NB4 (cell line): ENCODE measurements around the gene THSD4.

Experiments used
- DNase-seq: peaks from one replicate; pipeline ENCODE4 v3.0.0; 2010; ENCODE audit warnings: low read depth
- H3K4me3 ChIP-seq: one replicate; pipeline ENCODE4 v1.5.1; 2011; ENCODE audit warnings: mild to moderate bottlenecking, low read depth, low read length, moderate library complexity
- MYC ChIP-seq: IDR thresholded peaks from 2 replicates; pipeline ENCODE4 v1.6.1; 2011; ENCODE audit warnings: low read depth, low read length
- POLR2A ChIP-seq: IDR thresholded peaks from 2 replicates; pipeline ENCODE4 v1.6.1; 2011; ENCODE audit warnings: mild to moderate bottlenecking; ENCODE audit not compliant: insufficient read length; ENCODE audit errors: extremely low read depth
- TF ChIP-seq, protein P1 (sequence below): IDR thresholded peaks from 2 replicates; pipeline ENCODE4 v1.6.1; 2011; ENCODE audit warnings: low read depth, low read length
- TF ChIP-seq, protein P2 (sequence below): IDR thresholded peaks from one replicate; pipeline ENCODE4 v1.5.1; 2012; ENCODE audit warnings: low read depth, low read length

The THSD4 gene

DNA sequence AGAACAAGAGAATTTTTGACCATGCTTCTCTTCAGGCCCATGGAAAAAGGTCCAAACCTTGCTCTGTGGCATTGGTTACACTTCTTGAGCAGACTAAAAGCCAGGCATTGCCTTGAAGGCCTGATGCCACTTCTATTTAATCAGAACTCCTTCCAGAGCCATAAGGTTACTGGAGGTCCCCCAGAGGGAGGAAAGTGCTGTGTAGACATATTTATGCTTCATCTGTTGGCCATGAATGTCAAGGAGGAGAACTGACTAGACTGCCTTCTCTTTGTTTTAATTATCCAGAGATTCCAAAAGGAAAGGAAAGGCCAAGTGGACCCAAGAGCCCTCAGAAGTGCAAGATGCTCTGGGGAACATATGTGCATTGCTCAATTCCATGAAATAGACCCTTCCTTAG is 402.5 kb downstream of the THSD4 start:
- DNase-seq: no peak
- TF ChIP-seq MYC: no peak
- TF ChIP-seq, protein P1, sequence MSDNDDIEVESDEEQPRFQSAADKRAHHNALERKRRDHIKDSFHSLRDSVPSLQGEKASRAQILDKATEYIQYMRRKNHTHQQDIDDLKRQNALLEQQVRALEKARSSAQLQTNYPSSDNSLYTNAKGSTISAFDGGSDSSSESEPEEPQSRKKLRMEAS: no peak
- no peak for TF ChIP-seq POLR2A
- TF ChIP-seq, protein P2, sequence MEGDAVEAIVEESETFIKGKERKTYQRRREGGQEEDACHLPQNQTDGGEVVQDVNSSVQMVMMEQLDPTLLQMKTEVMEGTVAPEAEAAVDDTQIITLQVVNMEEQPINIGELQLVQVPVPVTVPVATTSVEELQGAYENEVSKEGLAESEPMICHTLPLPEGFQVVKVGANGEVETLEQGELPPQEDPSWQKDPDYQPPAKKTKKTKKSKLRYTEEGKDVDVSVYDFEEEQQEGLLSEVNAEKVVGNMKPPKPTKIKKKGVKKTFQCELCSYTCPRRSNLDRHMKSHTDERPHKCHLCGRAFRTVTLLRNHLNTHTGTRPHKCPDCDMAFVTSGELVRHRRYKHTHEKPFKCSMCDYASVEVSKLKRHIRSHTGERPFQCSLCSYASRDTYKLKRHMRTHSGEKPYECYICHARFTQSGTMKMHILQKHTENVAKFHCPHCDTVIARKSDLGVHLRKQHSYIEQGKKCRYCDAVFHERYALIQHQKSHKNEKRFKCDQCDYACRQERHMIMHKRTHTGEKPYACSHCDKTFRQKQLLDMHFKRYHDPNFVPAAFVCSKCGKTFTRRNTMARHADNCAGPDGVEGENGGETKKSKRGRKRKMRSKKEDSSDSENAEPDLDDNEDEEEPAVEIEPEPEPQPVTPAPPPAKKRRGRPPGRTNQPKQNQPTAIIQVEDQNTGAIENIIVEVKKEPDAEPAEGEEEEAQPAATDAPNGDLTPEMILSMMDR: no peak
- no peak overlapping the region for H3K4me3 ChIP-seq

DNA sequence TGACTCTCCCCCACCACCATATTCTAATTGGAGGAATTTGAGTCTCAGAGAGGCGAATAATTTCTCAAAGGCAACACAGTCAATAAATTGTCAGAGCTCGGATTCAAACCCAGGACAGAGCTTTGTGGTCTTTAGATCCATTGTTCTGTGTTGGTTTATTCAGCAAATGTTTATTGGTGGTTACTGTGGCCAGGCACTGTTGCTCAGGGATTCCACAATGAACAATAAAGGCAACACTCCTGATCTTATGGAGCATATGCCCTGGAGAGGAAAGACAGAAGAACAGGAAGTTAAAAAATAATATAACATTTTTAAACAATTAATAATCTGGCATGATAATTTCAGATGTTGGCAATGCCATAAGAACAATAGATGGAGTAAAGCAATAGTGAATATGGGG is 403.4 kb downstream of the THSD4 start:
- TF ChIP-seq, protein P2: no peak
- TF ChIP-seq POLR2A (no peak), MYC (no peak)
- TF ChIP-seq, protein P1: no peak
- H3K4me3 ChIP-seq: no peak overlapping the region
- DNase-seq: no peak

DNA sequence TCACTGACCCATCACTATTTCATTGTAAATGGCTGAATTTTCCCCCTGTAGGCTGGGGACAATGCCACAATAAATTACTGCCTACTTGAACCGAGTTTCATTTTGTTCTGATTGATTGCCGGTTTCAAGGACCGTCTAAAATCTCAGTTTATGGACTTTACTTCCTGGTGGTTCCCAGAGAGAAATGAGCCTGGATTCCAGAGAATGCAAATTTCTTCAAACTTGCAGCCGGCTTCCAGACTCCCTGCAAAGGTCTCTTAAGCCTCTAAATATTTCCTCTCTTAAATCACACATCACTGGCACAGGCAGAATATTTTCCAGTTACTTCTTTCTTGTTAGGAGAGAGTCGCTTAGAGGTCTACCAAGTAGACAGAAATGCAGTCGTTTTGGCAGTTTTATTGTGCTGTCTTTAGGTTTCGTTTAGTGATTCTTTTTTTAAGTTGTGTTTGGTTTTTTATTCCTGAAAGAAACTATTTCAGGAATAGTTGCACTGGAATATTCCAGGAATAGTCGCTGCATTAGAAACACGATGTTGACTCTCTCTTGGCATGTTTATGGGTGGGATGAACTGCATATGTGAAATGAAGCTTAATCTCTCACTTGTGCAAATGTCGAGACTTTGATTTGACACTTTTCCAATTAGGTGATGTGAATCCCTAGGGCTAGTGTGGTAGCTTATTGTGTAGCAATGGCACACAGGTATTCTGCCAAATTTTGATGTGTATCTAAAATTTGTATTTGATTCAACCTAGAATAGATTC is 411.0 kb downstream of the THSD4 start:
- no peak overlapping the region for H3K4me3 ChIP-seq
- TF ChIP-seq MYC (no peak), POLR2A (no peak)
- TF ChIP-seq, protein P2: no peak
- TF ChIP-seq, protein P1: no peak
- no peak for DNase-seq

DNA sequence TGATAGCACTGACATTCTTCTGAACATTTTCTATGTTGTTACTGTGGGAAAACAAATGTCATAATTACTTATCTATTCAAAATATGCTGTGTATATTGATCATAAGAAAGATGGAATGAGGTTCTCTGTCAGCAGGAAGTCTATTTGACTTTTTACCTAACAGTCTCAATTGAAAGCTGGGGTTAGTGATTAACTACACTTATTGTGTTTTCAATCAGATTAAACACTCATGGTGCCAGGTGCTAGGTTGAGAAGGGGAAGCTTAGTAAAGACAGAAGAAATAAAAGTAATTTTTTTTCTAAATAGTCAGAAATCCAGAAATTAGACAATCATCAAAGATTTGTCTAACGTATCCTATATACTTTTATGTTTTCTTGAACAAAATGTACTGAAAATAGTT is 414.1 kb downstream of the THSD4 start:
- no peak overlapping the region for H3K4me3 ChIP-seq
- TF ChIP-seq MYC (no peak), POLR2A (no peak)
- TF ChIP-seq, protein P2: no peak
- TF ChIP-seq, protein P1: no peak
- DNase-seq: no peak

DNA sequence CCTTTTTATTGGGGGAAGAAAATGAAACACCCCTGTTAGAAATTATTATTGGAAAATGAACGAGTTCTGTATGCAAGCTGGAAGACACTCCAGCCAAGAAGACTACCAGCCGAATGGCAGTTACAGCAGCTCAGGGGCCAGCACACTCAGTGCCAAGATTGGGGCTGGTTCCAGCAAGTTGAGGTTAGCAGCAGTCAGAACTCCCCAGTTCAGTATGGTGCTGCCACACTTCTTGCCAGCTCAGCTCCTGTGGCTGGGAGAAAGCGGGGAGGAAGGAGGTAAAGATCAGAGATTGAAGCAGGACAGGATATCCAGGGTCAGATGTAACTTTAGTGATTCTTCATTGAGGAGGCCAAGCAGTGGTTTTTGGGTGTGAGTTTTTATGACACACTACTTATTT is 414.8 kb downstream of the THSD4 start:
- no peak for DNase-seq
- TF ChIP-seq MYC: no peak
- TF ChIP-seq, protein P2: no peak
- TF ChIP-seq, protein P1: no peak
- no peak for TF ChIP-seq POLR2A
- H3K4me3 ChIP-seq: no peak overlapping the region
